HG02798 (cell line): ENCODE measurements around the gene UNCX.
"Not testable (repeated sequence)": the region's sequence is repeated elsewhere in the genome, so short reads cannot be mapped to it uniquely, and the experiment has no call there.

Experiments
- ATAC-seq: cut with Tn5 transposase; IDR thresholded peaks from one replicate; pipeline ENCODE4 v1.9.1; 2021; ENCODE audit warnings: mild to moderate bottlenecking; ENCODE audit not compliant: unreplicated experiment, poor library complexity

Gene UNCX

DNA sequence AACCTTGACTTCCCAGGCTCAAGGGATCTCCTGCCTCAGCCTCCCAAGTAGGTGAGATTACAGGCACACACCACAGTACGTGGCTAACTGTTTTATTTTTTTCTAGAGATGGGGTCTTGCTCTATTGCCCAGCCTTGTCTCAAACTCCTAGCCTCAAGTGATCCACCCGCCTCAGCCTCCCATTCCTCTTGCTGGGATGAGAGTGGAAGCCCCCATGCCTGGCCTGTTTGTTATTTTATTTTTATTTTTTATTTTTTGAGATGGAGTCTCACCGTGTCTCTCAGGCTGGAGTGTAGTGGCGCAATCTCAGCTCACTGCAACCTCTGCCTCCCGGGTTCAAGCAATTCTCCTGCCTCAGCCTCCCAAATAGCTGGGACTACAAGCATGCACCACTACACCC is 20.6 kb upstream of the UNCX start:
- ATAC-seq: not testable (repeated sequence)

DNA sequence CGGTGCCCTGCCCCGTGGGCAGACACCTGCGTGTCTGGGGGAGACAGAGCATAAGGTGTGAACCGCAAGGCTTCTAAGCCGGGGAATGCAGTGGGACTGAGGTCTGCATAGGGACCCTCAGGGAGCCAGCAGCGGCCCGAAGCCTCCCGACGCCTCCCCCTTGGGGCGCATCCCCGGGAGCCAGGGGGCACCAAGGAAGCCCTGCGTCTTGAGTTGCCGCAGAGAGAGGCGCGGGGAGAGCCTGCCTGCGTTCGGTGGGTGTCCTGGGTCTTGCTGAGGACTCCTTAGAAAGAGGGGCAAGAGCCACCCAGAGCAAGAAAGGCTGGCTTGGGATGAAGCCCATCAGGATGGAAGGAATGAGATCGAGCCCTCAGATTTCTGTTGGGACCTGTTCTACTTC is 18.2 kb upstream of the UNCX start:
- ATAC-seq: no peak

DNA sequence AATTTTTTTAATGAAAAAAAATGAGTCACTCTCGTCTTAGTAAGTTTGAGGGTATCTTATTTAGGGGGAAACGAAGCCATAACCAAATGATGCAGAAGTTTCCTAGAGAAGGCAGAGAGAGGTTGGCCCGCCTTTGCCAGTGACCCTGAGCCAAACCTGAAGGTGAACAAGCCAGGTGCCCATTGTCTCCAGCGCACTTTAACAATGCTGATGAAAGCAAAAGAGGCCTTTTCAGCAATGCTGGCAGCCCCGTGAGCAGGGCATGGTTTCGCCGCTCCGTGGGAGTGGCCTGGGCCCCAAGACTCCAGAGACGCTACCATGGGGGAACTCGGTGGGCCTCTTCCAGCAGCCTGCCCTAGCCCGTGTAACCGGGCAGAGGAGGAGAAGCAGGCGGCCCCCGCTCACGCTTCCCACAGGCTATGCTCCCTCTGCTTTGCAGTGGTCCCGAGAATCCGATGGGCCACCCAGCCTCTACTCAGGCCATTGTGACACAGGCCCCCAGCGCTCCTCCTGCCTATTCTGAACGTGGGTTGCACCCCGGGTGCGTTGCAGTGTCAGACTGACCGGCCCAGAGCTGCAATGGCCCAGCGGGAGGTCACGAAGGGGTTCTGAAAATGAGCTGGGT is 14.0 kb upstream of the UNCX start:
- no peak for ATAC-seq

DNA sequence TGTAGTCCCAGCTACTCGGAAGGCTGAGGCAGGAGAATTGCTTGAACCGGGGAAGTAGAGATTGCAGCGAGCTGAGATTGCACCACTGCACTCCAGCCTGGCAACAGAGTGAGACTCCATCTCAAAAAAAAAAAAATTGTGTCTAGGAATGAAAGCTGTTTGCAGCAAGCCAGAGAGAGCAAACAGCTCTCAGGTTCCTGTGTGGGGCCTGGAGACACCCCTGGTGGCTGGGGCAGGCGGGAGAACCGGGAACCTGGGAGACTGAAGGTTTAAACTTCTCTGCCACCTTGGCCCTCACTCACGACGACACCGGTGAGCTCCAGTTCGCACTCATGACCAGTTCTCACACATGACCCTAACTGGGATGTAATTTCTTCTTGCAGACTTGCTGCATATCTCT is 13.2 kb upstream of the UNCX start:
- no peak for ATAC-seq

DNA sequence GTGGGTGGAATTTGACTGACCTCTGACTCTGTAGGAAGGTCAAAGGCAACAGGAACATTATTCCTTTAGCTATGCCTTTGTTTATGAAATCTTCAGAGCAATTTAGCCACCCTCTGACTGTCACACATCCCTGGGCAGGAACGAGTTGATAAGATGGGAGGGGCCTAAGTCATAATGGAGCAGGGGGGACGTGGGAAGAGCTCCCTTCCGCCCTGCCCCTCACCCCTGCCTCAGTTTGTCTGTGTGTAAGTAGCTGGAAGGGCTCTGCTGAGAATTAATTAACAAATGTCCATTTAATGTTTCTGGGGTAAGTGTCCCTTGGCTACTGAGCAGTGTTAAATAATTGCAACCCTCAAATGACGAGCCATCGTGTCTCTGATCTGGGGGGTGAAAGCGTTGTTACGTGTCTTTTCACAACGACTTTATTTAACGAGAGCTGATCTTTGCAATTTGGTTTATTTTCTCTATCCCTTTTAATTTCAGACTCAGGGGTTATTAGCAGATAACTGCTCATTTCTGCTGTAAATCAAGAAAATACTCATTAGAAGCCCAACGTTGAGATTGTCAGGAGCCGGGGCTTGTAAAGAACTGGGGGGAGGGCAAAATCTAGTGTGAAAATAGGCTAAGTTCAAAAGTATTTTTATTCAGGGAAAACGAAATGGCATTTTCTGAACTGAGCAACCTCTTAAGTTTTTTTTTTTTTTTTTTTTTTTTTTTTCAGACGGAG is 12.5 kb upstream of the UNCX start:
- no peak for ATAC-seq

DNA sequence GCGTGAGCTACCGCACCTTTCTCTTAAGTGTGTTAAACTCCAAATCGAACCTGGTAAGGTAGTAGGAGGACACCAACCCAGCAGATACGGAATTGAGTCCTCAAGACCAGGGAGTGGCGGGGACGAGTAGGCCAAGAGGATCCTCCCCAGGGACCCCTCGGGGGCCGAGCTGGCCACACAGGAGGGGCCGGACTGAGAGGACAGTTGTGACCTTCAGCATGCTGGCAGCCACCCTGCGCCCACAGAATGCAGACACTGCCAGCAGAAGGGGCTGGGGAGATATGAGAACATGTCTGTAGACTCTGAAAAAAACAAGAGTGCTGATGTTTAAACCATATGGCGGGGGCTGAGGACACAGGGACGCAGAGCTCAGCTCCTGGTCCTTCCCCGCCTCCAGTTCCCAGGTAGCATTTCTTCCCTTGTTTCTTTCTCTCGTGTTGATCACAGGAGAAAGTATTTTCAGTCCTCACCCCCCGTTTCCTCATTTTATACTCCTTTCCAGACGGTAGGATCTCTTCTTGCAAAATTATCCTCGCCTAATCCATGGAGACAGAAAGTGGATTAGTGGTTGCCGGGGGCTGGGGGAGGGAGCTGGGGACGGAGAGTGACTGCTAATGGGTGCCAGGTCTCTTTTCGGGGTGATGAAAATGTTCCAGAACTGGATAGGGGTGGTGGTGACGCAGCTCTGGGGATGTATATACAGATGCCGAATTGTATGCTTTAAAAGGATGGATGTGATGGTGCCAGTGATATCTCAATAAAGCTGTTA is 11.5 kb upstream of the UNCX start:
- ATAC-seq: no peak

DNA sequence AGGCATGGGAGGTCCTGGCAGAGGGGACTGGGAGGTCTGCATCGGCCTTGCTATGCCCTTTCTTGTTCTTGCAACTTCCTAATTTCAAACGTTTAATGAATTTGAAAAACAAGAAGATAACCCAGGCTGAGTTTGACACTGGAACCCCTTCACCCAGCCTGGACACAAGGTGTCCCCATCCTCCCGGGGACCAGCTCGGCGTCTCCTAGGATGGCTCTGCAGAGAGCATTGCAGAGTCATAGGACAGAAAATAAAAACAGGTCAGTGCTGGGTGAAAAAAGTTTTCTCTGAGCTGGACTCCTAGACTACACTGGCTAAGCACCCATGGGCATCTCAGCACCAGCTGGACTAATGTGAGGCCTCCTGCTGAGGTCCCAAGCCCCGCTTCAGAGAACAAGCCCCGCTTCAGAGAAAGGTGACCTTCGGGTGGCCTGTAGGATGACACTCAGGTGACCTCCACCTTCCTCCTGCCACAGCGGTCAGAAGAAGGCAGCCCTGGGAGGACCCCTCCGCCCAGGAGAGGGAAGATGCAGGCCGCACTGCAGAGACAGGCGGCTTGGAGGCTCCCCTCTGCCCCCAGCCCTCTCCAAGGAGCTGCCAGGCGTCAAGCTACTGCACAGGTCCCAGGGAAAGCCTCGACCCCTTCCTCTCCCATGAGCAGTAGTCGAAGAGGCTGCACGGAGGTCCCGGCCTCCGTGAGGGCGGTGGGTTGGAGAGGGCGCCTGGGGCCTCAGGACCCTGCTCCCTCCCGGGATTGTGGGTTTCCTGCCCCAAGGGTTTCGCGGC is 9.3 kb upstream of the UNCX start:
- no peak for ATAC-seq

DNA sequence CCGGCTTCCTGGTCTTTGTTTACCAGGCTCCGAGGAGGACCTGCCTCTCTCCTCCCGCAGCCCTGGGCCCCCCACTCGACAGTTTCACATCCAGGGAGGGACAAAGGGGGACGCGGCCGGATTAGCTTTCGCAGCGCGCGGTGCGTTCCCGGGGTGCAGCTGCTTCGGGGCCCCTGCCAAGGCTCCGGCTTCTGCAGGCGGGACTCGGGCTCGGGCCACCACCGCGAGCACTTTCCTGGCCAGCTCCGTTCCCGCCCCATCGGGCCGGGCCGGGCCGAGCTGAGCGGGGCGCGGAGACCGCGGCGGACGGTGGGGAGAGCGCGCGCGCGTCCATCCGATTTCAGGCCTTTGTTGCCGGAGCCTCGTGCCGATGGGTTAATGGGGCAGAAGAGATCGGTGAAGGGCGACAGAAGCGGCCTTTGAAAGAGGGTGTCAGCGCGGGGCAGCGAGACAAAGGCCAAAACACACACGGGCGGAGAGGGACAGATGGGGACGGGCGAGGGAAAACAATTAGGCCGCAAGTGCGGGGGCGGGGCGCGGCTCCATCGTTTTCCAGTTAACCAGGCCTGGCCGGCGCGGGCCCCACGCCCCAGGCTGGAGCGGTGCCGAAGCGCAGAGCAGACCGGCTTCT is 8.5 kb upstream of the UNCX start:
- ATAC-seq: no peak

DNA sequence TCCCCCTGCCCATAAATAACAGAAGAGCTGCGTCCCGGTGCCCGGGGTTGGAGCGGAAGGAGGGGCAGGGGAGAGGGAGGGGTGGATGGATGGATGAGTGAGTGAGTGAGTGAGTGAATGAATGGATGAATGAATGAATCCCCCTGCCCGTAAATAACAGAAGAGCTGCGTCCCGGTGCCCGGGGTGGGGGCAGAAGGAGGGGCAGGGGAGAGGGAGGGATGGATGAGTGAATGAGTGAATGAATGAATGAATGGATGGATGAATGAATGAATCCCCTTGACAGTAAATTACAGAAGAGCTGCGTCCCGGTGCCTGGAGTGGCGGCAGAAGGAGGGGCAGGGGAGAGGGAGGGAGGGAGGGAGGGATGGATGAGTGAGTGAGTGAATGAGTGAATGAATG is 7.6 kb upstream of the UNCX start:
- ATAC-seq: no peak

DNA sequence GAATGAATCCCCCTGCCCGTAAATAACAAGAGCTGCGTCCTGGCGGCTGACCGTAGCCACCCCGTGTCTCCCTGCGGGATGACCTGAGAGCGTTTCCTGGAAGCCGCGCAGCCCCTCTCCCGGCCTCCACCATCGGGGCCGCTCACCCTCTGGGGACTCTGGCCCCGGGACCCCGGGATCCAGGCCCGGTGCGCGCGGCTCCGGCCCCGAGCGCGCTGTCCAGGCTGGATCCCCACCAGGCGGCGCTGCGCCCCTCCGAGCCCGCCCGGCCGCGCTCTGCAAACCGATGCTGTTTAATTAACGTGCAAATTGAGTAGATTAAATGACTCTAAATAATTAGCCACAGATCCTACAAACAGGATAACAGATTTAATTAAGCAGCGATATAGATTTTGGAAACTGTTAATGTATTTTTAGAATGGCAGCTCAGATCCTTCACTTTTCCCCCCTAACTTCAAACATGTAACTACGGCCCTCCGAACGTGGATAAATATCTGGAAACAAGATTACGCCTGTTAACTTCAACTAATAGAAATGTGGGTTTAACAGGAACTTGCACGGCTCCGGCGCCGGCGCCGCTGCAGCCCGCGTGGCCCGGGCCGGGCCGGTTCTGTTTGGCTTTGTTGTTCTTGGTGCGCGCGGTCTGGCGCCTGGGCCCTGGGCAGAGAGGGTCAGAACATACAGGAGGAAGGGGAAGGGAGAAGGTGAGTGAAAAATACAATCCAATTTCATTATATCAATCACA is 7.1 kb upstream of the UNCX start:
- no peak for ATAC-seq

DNA sequence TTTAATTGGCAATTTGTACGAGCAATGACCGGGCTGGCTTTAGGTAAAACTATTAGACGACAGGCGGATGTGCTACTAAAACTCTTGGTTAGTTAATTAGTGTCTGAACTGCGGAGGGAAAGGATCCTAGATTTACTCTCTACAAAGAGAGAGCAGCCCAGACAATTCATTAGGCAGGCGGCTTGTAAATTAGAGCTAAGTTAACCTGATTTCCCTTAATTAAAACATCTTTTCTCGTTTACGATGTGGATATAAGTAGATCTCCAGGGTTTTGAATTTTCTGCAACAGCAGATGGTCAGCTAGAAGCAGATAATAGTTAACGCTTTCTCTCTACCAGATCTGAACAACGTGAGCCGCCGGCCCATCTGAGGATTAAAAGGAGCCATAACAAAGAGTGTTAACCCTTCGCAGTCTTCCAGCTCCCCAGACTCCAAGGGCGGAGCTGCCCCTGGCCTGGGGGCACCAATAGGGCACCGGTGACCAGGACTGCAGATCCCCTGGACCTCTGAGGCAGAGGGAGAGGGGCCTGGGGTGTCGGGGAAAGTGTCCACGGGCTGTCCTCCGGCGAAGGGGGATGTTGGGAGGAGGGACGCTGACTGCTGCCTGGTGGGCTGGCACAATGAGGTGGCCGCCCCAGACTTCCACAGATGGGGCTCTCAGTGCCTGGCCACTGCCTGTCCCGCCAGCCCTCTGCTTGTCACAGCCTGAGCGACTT is 6.3 kb upstream of the UNCX start:
- no peak for ATAC-seq

DNA sequence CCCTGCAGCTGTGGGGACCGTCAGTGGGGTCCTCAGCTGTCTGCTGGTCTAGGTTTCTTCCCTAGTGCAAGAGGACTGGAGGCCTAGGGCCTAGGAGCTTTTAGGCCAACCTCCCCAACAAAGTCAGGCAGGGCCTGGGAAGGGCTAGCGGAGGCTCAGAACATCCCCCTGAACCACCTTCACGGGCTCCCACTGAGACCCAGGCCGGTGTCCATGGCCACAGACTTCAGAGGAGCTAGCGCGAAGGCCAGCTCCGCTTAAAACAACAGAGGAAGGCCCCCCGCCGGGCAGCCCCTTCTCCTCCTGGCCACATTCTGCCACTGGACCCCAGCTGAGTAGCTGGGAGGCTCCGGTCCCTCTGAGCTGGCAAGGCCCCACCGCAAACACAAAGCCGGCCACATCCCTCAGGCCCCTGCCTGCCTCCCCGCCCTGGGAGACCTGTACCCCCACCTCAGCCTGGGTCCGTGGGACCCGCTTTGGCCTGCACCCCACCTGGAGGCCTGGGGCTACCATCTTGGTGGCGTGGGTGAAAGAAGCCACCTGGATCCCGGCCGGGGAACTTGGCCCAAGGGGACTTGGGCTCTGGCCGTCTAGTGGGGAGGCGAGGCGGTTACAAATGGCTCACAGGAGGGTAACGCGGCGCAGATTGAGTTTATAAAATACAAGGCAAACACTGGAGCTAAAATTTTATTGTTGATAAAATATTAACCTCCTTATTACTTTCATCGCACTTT is 5.4 kb upstream of the UNCX start:
- no peak for ATAC-seq

DNA sequence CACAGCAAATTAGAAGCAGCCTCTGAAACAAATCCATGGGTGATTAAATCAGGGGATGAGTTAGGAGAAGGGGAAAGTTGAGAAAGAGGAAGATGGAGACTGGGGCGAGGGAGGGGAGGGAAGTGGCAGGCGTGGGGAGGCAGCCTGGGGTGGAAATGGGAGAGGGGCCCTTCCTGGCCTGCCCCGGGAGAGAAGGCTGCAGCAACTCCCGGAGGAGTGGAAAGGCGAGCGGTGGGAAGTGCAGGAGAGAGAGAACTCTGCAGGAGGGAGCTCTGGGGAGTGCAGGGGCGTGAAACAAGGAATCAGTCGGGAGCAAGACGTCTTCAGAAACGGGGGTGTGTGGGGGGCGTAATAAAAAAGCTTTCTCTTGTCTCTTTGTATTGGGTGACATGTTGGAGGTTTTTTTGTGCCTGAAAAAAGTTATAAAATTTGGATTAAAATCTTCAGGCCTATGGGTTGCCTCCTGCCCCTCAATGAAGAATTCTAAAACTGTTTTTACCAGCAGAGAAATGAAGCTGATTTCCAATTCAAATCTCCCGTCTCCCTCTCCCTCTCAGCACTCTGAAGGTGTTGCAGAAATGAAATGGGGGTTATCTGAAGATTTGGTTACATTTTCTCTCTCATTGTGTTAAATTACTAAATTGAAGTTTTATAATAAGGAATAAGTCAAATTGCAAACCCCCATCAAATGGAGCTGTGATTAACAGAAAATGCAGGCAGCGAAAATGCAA is 4.7 kb upstream of the UNCX start:
- ATAC-seq: no peak

DNA sequence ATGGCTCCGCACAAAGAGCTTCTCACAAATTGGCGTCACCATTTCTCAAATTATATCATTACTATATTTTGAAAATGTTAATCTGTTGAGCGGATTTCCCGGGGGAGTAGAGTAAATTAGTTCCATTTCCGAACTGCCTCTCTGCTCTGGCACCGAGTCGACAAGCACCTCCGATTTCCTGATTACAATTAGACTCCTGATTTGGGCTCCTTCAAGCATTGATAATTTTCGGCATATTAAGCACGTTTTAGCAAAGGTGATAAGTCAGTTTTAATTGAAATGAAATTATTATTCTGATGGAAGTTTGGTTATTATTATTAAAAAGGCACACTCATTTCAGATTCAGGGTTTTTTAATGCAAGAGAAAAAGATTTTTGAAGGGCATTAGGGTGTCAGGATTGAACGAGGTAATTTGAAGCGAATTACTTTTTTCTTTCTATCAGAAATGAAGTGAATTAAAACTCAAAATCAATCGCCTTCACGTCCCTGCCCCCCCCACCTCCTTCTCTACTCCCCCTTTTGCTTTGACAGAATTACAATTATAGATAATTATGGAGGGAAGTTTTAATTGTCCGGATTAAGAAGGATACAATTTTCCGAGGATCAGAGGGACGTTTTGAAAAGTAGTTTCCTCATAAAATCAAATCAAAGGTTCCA is 4.0 kb upstream of the UNCX start:
- no peak for ATAC-seq

DNA sequence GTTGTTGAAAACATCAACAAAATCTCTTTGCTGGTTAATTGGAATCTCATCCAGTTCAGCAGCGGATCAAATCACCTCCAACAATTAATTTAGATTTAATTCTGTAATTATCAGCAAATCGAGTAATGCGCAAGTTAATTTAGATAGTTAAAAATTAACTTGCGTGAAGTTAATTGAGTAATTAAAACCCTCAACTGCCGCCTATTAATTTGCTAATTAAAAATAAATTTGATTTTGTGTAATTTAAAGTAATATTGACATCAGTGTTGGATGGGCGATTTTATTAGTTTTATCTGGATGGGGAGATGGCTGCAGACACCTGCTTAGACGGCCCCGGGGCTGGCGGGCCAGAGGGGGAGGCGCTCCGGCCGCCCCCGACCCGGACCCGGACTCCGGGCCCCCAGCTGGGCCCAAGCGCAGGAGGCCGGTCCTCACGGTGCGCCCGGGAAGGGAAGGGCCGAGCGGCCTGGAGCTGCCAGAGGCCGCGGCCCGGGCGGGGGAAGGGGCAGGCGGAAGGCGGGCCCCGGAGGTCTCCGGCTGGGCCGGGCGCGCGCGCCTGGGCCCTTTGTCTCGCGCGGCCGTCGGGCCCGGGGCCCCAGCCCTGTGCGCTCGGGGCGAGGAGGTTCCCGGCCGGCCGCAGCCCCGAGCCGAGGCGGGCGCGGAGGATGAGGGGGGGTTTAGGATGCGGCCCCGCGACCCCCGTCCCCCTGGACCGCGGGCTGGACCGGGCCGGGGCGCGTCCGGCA is 3.3 kb upstream of the UNCX start:
- ATAC-seq: no peak

DNA sequence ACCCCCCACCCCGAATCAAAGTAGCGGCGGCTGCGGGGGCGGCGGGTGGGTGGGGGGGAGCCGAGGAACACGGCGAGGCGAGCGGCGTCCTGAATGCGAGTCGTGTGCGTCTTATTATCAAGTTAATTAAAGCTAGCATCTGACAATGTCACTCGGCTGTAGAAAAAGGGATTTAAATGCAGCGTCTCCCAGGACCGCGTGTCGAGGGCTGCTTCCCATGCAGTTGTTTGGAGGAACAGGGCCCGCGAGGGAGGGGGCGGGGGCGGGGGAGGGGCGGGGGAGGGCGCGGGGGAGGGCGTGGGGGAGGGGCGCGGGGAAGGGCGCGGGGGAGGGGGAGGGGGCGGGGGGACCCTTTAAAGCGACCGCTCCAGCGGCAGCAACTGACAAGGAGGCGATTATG is 2.7 kb upstream of the UNCX start:
- ATAC-seq: no peak
